ENCODE data around the gene PNKD. TPM values are rescaled to one million over a fixed set of nuclear protein-coding genes. Genes with fewer than 3 reads are reported as not detected.

PNKD gene
- total RNA-seq, 4 donors from 2014 or later: 63.9 to 690 (median 70.4) TPM

DNA sequence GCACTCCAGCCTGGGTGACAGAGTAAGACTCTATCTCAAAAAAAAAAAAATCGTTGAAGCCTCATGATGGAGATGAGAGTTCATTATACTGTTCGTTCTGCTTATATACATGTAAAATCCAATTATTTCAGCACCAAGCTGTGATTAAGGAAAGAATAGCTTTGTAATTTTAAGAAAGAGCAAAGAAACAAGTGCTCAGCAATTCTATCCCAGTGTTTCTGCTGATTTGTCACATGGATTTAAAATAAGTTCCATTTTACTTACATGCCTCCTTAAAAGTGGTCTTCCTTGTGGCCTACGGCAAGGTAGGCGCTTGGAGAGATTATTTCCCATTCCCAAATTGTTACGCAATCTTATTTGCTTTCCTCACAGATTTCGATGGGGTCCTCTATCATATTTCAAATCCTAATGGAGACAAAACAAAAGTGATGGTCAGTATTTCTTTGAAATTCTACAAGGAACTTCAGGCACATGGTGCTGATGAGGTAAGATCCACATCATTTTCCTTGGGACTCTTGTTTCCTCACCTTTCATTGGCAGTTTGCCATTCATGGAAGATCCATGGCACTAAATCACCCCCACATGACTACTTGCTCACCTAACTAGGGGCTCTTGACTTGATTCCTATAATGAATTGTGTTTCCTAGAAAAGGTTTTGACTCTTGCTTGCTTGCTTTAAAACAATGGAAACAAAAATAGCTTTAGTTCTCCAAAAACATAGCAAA lies 41.8 kb upstream of the PNKD start:
- H3K36me3 ChIP-seq: peaks cover 0 to 71% (median 0%) of the 10 kb centered on the region in 3 donors
- TF ChIP-seq, protein P1, sequence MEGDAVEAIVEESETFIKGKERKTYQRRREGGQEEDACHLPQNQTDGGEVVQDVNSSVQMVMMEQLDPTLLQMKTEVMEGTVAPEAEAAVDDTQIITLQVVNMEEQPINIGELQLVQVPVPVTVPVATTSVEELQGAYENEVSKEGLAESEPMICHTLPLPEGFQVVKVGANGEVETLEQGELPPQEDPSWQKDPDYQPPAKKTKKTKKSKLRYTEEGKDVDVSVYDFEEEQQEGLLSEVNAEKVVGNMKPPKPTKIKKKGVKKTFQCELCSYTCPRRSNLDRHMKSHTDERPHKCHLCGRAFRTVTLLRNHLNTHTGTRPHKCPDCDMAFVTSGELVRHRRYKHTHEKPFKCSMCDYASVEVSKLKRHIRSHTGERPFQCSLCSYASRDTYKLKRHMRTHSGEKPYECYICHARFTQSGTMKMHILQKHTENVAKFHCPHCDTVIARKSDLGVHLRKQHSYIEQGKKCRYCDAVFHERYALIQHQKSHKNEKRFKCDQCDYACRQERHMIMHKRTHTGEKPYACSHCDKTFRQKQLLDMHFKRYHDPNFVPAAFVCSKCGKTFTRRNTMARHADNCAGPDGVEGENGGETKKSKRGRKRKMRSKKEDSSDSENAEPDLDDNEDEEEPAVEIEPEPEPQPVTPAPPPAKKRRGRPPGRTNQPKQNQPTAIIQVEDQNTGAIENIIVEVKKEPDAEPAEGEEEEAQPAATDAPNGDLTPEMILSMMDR (IDR thresholded peaks at IDR 0.05): no peak
- TF ChIP-seq POLR2A (IDR thresholded peaks at IDR 0.05): no peak
- no peaks in the 10 kb centered on the region for H3K27me3 ChIP-seq
- peaks cover 7 to 50% (median 15%) of the 10 kb centered on the region in 4 donors for H3K4me1 ChIP-seq
- peak overlapping the region; percentile 5 to 62 (median 44) for H3K27ac ChIP-seq
- no peaks in the 10 kb centered on the region for H3K9me3 ChIP-seq
- no peak for DNase-seq
- H3K4me3 ChIP-seq: no peak overlapping the region

DNA sequence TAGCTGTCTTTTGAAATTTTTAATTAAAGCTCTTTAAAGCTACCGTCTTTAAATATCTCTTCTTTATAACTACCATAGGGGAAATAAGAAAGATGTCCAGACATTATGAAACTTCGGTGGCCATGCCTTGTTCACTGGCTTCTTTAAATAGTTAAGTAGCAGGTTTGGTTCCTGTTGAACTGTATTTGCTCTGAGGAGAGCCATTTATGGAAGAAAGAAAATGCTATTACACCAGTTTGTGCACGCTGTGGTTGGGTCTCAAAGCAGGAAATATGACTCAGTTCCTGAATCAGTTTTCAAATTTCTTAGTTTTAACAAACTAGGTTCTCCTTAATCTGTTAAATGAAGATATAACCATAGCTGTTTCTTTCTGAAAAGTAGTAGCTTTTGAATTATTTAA lies 41.1 kb upstream of the PNKD start:
- H3K27me3 ChIP-seq: no peaks in the 10 kb centered on the region
- no peaks in the 10 kb centered on the region for H3K9me3 ChIP-seq
- peaks cover 0 to 77% (median 0%) of the 10 kb centered on the region in 3 donors for H3K36me3 ChIP-seq
- H3K27ac ChIP-seq: peak overlapping the region; percentile 41 to 62 (median 44)
- TF ChIP-seq, protein P1 (IDR thresholded peaks at IDR 0.05): no peak
- TF ChIP-seq POLR2A (IDR thresholded peaks at IDR 0.05): no peak
- peak overlapping the region in 1 of 4 donors; percentile 6 for H3K4me3 ChIP-seq
- DNase-seq: peak in 1 of 3 donors; percentile 32
- peaks cover 7 to 45% (median 14%) of the 10 kb centered on the region in 4 donors for H3K4me1 ChIP-seq

DNA sequence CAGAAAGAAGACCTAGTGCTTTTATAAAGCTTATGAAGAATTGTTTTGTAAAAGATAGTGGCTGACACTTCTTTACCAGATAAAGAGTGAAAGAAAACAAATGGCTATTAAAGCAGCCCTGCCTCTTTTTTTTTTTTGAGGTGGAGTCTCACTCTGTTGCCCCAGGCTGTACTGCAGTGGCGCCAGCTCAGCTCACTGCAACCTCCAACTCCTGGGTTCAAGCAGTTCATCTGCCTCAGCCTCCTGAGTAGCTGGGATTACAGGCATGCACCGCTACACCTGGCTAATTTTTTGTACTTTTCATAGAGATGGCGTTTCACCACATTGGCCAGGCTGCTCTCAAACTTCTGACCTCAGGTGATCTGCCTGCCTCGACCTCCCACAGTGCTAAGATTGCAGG lies 40.5 kb upstream of the PNKD start:
- Histone ChIP-seq H3K27ac (peak overlapping the region; percentile 41 to 79 (median 55)), H3K4me1 (peaks cover 7 to 45% (median 14%) of the 10 kb centered on the region in 4 donors), H3K9me3 (no peaks in the 10 kb centered on the region), H3K36me3 (peaks cover 0 to 78% (median 0%) of the 10 kb centered on the region in 3 donors), H3K27me3 (no peaks in the 10 kb centered on the region), H3K4me3 (no peak overlapping the region)
- no peak for TF ChIP-seq POLR2A (IDR thresholded peaks at IDR 0.05)
- TF ChIP-seq, protein P1 (IDR thresholded peaks at IDR 0.05): no peak
- peak in 2 of 3 donors; percentile 61 to 62 for DNase-seq

DNA sequence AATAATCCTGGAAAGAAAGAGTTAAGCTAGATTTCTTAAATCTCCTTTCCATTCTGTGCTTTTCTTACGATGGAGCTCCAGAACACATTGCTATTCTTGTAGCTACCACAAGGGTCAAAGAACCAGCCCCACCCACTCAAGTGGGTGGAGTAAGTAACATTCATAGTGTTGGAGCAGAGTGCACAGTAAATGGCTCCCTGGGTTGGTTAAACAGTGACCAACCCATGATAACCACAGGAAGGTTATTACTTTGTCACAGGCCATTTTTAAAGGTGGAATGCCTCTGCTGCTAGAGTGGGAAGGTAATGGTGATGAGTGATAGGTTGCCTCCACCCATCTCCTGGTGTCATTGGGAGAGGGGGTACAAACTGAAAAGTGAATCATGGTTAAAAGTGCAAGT lies 39.4 kb upstream of the PNKD start:
- H3K36me3 ChIP-seq: peaks cover 0 to 78% (median 0%) of the 10 kb centered on the region in 3 donors

DNA sequence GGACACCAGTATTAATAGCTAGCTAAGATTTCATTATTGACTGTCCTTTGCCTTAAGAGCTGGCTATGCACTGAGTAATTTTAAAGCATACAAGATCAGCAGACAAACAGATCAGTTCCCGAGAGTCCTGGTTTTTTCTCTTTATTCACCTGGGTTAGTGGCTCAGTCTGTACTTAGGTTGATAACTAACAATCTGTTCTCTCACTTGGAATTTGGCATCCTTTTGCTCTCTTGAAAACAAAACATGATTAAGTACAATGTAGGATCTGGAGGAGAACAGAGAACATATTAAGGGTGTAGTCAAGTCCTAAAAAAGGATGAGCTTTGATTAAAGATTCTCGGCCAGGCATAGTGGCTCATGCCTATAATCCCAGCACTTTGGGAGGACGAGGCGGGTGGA lies 36.8 kb upstream of the PNKD start:
- H3K27ac ChIP-seq: no peak overlapping the region
- H3K4me1 ChIP-seq: peaks cover 7 to 35% (median 10%) of the 10 kb centered on the region in 4 donors
- peaks cover 0 to 81% (median 0%) of the 10 kb centered on the region in 3 donors for H3K36me3 ChIP-seq

More for the DNA sequence above, 39.4 kb upstream of the PNKD start:
- Histone ChIP-seq H3K4me3 (no peak overlapping the region), H3K9me3 (no peaks in the 10 kb centered on the region), H3K27me3 (no peaks in the 10 kb centered on the region), H3K4me1 (peaks cover 7 to 40% (median 11%) of the 10 kb centered on the region in 4 donors), H3K27ac (peak overlapping the region; percentile 41 to 79 (median 60))
- peak in 1 of 3 donors; percentile 79 for DNase-seq
- TF ChIP-seq, protein P1 (IDR thresholded peaks at IDR 0.05): peak in 4 of 6 experiments; percentile 31 to 78 (median 72)
- no peak for TF ChIP-seq POLR2A (IDR thresholded peaks at IDR 0.05)

More for the DNA sequence above, 36.8 kb upstream of the PNKD start:
- Histone ChIP-seq H3K9me3 (no peaks in the 10 kb centered on the region), H3K27me3 (no peaks in the 10 kb centered on the region), H3K4me3 (no peak overlapping the region)
- no peak for DNase-seq
- TF ChIP-seq, protein P1 (IDR thresholded peaks at IDR 0.05): no peak
- TF ChIP-seq POLR2A (IDR thresholded peaks at IDR 0.05): no peak

Data from Peyer's patch (tissue), 4 donors.